Caco-2 (cell line): Measurements from ENCODE around the gene PHF23. TPM values are rescaled to one million over a fixed set of nuclear protein-coding genes. Genes with fewer than 3 reads are reported as not detected.
A peak's percentile ranks its signal among the peaks of the same experiment; 100 is the strongest.

Source experiments
- BruUV-seq: library from RNA; stranded (reverse); fragments of 400-500 nt; replicated peaks from 2 replicates; lab custom pipeline; 2021; lab: Mats Ljungman, UMichigan
- CTCF ChIA-PET: fragments of 300-600 bp; sonication (Branson Sonifier 250); formaldehyde crosslinking; loops from one replicate; lab custom pipeline; 2022; ENCODE audit warnings: antibody characterized with exemption; lab: Charles Lee
- POLR2A ChIA-PET: fragments of 300-600 bp; sonication (Branson Sonifier 250); formaldehyde crosslinking; loops from one replicate; lab custom pipeline; 2022; ENCODE audit warnings: antibody characterized with exemption; lab: Charles Lee
- DNase-seq, 2 experiments: peaks; one replicate each; pipeline versions ENCODE4 v3.0.0 to v3.0.0-alpha.2; 2020 to 2022
- H3K27me3 ChIP-seq: replicated peaks from 2 replicates; pipeline ENCODE4 v1.6.0; 2011; ENCODE audit warnings: low read length; ENCODE audit not compliant: control insufficient read depth, insufficient read depth
- H3K36me3 ChIP-seq: 2 replicates; pipeline ENCODE4 v1.5.1; 2011; ENCODE audit warnings: low read length; ENCODE audit not compliant: control insufficient read depth, insufficient read depth
- H3K4me1 ChIP-seq: fragments of 250-450 bp; sonication (Bioruptor Pico); 2 replicates; pipeline ENCODE4 v1.5.1; 2020; ENCODE audit warnings: mild to moderate bottlenecking
- H3K4me3 ChIP-seq: 2 replicates; pipeline ENCODE4 v1.5.1; 2011; ENCODE audit warnings: low read depth, mild to moderate bottlenecking, control low read depth, low read length
- H3K9me3 ChIP-seq: fragments of 250-450 bp; sonication (Bioruptor Pico); 2 replicates; pipeline ENCODE4 v1.5.1; 2020; ENCODE audit warnings: mild to moderate bottlenecking, moderate library complexity
- H3K27ac Mint-ChIP-seq: one replicate; pipeline ENCODE4 v1.8.0; 2022; ENCODE audit warnings: mixed read lengths; ENCODE audit not compliant: unreplicated experiment
- H3K27me3 Mint-ChIP-seq: one replicate; pipeline ENCODE4 v1.8.0; 2022; ENCODE audit warnings: mixed read lengths; ENCODE audit not compliant: insufficient read depth, unreplicated experiment
- H3K36me3 Mint-ChIP-seq: one replicate; pipeline ENCODE4 v1.8.0; 2022; ENCODE audit warnings: mild to moderate bottlenecking, mixed read lengths; ENCODE audit not compliant: insufficient read depth, unreplicated experiment
- H3K4me1 Mint-ChIP-seq: one replicate; pipeline ENCODE4 v1.8.0; 2022; ENCODE audit warnings: low read depth, mixed read lengths; ENCODE audit not compliant: unreplicated experiment
- H3K4me3 Mint-ChIP-seq: one replicate; pipeline ENCODE4 v1.8.0; 2022; ENCODE audit warnings: mild to moderate bottlenecking, moderate library complexity, mixed read lengths; ENCODE audit not compliant: unreplicated experiment
- H3K9me3 Mint-ChIP-seq: one replicate; pipeline ENCODE4 v1.8.0; 2022; ENCODE audit warnings: mixed read lengths; ENCODE audit not compliant: unreplicated experiment
- intact Hi-C: fragments of 100-400 bp; cut with micrococcal nuclease; formaldehyde crosslinking; loops from one replicate; pipeline ENCODE4 v1.10.0; 2022; ENCODE audit not compliant: unreplicated experiment
- total RNA-seq: library from RNA; stranded (reverse); gene quantifications from 2 replicates; pipeline ENCODE4 v1.2.3, GENCODE V29; 2022
- TF ChIP-seq, protein P1 (sequence below), 2 experiments: fragments of 200-600 bp in 1 of 2; IDR thresholded peaks; 1 replicate in 1 of 2; 2 replicates in 1 of 2; pipeline versions ENCODE4 v1.5.1 to v1.8.0; 2011 to 2022; ENCODE audit warnings: antibody characterized with exemption in 1 of 2, control low read depth in 1 of 2, inconsistent platforms in 1 of 2, low read depth in 1 of 2, low read length in 1 of 2, mild to moderate bottlenecking in 1 of 2, moderate library complexity in 1 of 2; ENCODE audit not compliant: insufficient read depth in 1 of 2, severe bottlenecking in 1 of 2, unreplicated experiment in 1 of 2

PHF23 gene
- total RNA-seq, 1 experiment from 2014 or later: 20.5 TPM

DNA sequence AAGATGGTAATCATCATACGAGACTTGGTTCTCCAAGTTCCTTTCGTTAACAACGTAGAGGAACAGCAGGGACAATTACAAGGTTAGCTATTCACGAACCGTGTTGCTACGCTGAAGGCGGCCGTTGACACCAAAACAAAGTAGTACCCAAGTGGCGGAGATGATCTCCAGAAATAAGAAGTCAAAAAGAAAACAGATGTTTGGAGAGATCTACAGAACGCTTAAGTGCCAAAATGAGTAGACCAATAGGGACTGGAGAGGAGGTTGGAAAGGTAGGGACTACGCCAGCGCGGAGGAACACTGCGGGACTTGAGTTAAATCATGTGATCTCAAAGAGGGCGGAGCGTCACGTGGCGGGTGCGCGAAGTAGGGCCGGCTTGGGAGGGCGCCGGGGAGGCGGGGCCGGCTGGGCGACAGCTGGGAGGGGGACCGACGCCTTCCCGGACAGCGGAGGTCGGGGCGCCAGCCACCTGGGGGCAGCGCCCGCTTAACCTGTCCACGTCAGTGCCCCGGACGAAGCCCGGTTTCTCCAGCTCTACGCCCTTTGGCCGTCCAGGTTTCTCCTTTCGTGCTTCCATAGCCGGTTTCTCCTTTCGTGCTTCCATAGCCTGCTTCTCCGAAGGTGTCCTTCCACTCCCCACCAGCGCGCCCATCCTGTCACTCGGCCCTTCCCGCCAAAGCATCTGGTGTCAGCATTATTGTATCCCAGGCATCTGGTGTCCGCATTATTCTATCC is 3.6 kb upstream of the PHF23 start:
- Mint-ChIP-seq H3K27ac (peak overlapping the region; percentile 96), H3K4me1 (peaks cover 14% of the 10 kb centered on the region), H3K9me3 (no peaks in the 10 kb centered on the region), H3K36me3 (peaks cover 57% of the 10 kb centered on the region), H3K27me3 (peaks cover 3% of the 10 kb centered on the region), H3K4me3 (peak overlapping the region; percentile 94)
- Histone ChIP-seq H3K4me3 (peak overlapping the region; percentile 84), H3K36me3 (no peaks in the 10 kb centered on the region), H3K4me1 (peaks cover 6% of the 10 kb centered on the region; the same call in 1 of the 2 replicates), H3K9me3 (no peaks in the 10 kb centered on the region), H3K27me3 (no peaks in the 10 kb centered on the region)
- DNase-seq: peak; percentile 89 to 92
- POLR2A ChIA-PET: interaction anchor here (0.6 kb wide), 1 partner anchor 9 kb away, joined by 3 read pairs; the partner anchor contains the start of genes CTDNEP1 and ELP5
- TF ChIP-seq, protein P1, sequence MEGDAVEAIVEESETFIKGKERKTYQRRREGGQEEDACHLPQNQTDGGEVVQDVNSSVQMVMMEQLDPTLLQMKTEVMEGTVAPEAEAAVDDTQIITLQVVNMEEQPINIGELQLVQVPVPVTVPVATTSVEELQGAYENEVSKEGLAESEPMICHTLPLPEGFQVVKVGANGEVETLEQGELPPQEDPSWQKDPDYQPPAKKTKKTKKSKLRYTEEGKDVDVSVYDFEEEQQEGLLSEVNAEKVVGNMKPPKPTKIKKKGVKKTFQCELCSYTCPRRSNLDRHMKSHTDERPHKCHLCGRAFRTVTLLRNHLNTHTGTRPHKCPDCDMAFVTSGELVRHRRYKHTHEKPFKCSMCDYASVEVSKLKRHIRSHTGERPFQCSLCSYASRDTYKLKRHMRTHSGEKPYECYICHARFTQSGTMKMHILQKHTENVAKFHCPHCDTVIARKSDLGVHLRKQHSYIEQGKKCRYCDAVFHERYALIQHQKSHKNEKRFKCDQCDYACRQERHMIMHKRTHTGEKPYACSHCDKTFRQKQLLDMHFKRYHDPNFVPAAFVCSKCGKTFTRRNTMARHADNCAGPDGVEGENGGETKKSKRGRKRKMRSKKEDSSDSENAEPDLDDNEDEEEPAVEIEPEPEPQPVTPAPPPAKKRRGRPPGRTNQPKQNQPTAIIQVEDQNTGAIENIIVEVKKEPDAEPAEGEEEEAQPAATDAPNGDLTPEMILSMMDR (IDR thresholded peaks at IDR 0.05; ENCODE audit: insufficient read depth in 1 of 2, low read depth in 1 of 2, low read length in 1 of 2, severe bottlenecking in 1 of 2, unreplicated experiment in 1 of 2): peak in 1 of 2 experiments; percentile 17
- BruUV-seq: no TSS peak
- intact Hi-C loops: no loop called here
- CTCF ChIA-PET: interaction anchor here (0.8 to 1.3 kb wide), 2 partner anchors 22 to 29 kb away, joined by 3 to 5 read pairs; no protein-coding TSS in a partner anchor

DNA sequence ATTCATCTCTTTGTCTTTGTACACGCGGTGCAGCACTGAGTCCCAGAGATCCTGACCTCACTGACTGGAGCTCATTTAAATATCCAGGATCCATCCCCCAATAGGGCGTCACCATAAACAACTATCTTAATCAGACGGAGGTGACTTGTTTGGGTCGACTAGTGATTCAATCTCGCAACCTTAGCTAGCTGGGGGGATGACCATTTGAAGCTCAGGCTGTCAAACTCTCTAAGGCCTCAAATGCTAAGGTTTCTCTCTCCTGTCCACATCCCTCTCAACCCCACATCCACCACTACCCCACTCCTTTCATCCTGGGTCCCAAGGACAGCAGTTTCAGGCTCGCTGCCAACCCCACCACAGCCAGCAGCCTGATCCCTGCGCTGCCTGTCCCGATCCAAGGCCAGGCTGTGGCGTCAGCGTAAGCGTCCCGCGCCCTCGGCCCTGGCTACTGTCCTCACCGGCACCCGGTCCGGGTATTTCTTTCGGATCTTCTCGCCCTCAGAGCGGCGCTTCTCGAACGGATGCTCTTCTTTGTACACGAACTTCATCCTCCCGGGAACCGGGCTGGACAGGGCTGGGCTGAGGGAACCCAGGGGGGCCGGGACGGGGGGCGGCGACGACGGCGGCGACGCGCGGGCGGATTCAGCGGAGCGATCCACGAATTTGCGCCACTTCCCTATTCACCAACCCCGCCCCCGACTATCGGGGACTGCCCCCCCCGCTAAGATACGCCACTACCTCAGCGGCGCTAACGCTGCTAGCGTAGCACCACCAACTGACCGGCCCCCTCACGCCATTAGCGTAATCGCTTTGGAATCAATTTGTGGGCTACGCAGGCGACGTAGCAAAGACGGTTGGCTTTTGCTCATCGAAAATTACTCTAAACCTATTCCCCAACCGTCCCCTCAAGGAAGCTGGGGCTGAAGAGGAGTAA is 2.8 kb upstream of the PHF23 start, which contains the start of gene GABARAP:
TSS of gene GABARAP (minus strand) at position 667 of the 934 bp plus-strand sequence. CDS start at position 548, 119 bp downstream.
- Histone ChIP-seq H3K27me3 (no peaks in the 10 kb centered on the region), H3K9me3 (no peaks in the 10 kb centered on the region), H3K4me1 (peaks cover 6% of the 10 kb centered on the region; the same call in 1 of the 2 replicates), H3K36me3 (no peaks in the 10 kb centered on the region), H3K4me3 (peak within 1 kb of the TSS; percentile 84)
- H3K27me3 Mint-ChIP-seq: peaks cover 3% of the 10 kb centered on the region
- CTCF ChIA-PET: interaction anchor here (0.8 to 1.3 kb wide), 3 partner anchors 10 to 28 kb away, joined by 3 to 5 read pairs (median 3); partner anchors contain the start of genes CTDNEP1 and ELP5
- intact Hi-C loops: no loop called here
- TF ChIP-seq, protein P1 (IDR thresholded peaks at IDR 0.05; ENCODE audit: insufficient read depth in 1 of 2, low read depth in 1 of 2, low read length in 1 of 2, severe bottlenecking in 1 of 2, unreplicated experiment in 1 of 2): no peak
- peaks cover 62% of the 10 kb centered on the region for H3K36me3 Mint-ChIP-seq
- H3K4me3 Mint-ChIP-seq: peak within 1 kb of the TSS; percentile 94
- POLR2A ChIA-PET: interaction anchor here (0.6 to 1.0 kb wide), 2 partner anchors 10 to 14 kb away, joined by 3 read pairs; partner anchors contain the start of genes CTDNEP1 and ELP5
- no peaks in the 10 kb centered on the region for H3K9me3 Mint-ChIP-seq
- H3K4me1 Mint-ChIP-seq: peaks cover 17% of the 10 kb centered on the region
- DNase-seq: peak; percentile 78 to 79
- H3K27ac Mint-ChIP-seq: peak within 1 kb of the TSS; percentile 96
- BruUV-seq: no TSS peak
